Activated CD4-positive, alpha-beta T cell treated with anti-CD3 and anti-CD28 coated beads for 1 hour (primary cell): ENCODE results near the gene SERINC1.
A peak's percentile ranks its signal among the peaks of the same experiment; 100 is the strongest.

Source experiments
- DNase-seq: peaks from one replicate; pipeline ENCODE4 v3.0.0-alpha.2; 2020

Gene SERINC1

GRCh38 chr6:122431780-122432179 is 39.8 kb downstream of the SERINC1 start:
- DNase-seq: no peak

GRCh38 chr6:122429323-122429722 is 42.3 kb downstream of the SERINC1 start:
- no peak for DNase-seq

GRCh38 chr6:122428781-122429180 is 42.8 kb downstream of the SERINC1 start:
- DNase-seq: no peak

- no peak for DNase-seq
These were observed 45.0 kb downstream of the SERINC1 start for GRCh38 chr6:122426597-122426996.

- DNase-seq: no peak
These were observed 47.9 kb downstream of the SERINC1 start for GRCh38 chr6:122423734-122424133.

- no peak for DNase-seq
These were observed 48.9 kb downstream of the SERINC1 start for GRCh38 chr6:122422614-122423267.

GRCh38 chr6:122422003-122422402 is 49.6 kb downstream of the SERINC1 start:
- no peak for DNase-seq

- no peak for DNase-seq
These were observed 54.8 kb downstream of the SERINC1 start for GRCh38 chr6:122416825-122417224.

GRCh38 chr6:122412001-122412400 is 59.6 kb downstream of the SERINC1 start:
- DNase-seq: no peak

GRCh38 chr6:122408702-122409458 is 62.7 kb downstream of the SERINC1 start:
- no peak for DNase-seq

GRCh38 chr6:122408240-122408639 is 63.4 kb downstream of the SERINC1 start:
- no peak for DNase-seq

GRCh38 chr6:122407712-122408111 is 63.9 kb downstream of the SERINC1 start:
- DNase-seq: no peak

GRCh38 chr6:122406187-122406586 is 65.4 kb downstream of the SERINC1 start:
- DNase-seq: no peak

- no peak for DNase-seq
These were observed 66.2 kb downstream of the SERINC1 start for GRCh38 chr6:122405417-122405816.

- no peak for DNase-seq
These were observed 67.2 kb downstream of the SERINC1 start for GRCh38 chr6:122404444-122404843.

- DNase-seq: no peak
These were observed 70.5 kb downstream of the SERINC1 start for GRCh38 chr6:122401104-122401503.

- no peak for DNase-seq
These were observed 71.0 kb downstream of the SERINC1 start for GRCh38 chr6:122400462-122401089.

- no peak for DNase-seq
These were observed 71.5 kb downstream of the SERINC1 start for GRCh38 chr6:122400121-122400450.

- peak; percentile 88 for DNase-seq
These were observed 72.1 kb downstream of the SERINC1 start, which contains the start of gene HSF2 for GRCh38 chr6:122399348-122400120. Gene HSF2 (plus strand): TSS chr6:122399652. CDS start chr6:122399738, 86 bp downstream.

GRCh38 chr6:122399055-122399347 is 72.6 kb downstream of the SERINC1 start:
- DNase-seq: no peak

- DNase-seq: no peak
These were observed 77.6 kb downstream of the SERINC1 start for GRCh38 chr6:122394016-122394415.

GRCh38 chr6:122393351-122393896 is 78.2 kb downstream of the SERINC1 start:
- no peak for DNase-seq
